GM18499 (cell line): Measurements from ENCODE around the gene MICAL2.

Source experiments
- ATAC-seq: cut with Tn5 transposase; IDR thresholded peaks from one replicate; pipeline ENCODE4 v1.9.1; 2021; ENCODE audit warnings: moderate number of reproducible peaks; ENCODE audit not compliant: insufficient read depth, unreplicated experiment

The MICAL2 gene

DNA sequence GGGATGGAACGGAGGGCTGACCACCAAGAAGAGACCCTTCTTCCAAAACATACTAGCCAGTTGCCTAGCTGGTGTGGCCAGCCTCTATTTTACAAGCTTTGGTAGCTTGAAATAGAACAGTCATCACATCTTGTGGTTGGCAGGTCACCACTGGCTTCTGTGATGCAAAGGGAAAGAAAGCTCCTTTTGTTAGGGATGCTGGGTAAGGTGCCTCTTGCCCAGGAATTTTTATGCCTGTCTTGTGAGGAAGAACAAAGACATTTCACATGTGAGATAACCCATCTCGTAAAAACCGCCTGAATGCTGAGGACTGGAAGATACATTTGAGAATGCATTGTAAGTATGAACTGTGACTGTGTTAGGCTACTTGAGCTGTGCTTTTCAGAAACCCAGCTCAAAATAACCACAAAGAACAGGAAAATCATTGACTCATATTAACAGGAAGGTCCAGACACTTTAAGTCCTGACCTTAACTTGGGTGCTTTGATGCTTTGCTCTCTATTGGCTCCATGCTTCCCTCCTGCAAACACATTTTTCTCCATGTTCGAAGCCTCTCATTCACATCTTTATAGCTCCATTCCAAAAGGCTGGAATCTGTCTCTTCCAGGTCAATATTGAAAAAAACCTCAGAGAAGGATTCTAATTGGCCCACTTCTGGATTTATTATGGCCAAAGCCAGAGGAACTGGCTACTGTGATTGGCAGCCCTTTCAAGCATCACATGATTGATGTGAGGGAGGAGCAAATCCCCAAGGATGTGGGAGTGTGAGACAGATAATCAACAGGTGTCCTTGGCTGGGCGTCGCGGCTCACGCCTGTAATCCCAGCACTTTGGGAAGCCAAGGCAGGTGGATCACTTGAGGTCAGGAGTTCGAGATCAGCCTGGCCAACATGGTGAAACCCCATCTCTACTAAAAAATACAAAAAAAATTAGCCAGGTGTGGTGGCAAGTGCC is 53.9 kb downstream of the MICAL2 start:
- no peak for ATAC-seq

DNA sequence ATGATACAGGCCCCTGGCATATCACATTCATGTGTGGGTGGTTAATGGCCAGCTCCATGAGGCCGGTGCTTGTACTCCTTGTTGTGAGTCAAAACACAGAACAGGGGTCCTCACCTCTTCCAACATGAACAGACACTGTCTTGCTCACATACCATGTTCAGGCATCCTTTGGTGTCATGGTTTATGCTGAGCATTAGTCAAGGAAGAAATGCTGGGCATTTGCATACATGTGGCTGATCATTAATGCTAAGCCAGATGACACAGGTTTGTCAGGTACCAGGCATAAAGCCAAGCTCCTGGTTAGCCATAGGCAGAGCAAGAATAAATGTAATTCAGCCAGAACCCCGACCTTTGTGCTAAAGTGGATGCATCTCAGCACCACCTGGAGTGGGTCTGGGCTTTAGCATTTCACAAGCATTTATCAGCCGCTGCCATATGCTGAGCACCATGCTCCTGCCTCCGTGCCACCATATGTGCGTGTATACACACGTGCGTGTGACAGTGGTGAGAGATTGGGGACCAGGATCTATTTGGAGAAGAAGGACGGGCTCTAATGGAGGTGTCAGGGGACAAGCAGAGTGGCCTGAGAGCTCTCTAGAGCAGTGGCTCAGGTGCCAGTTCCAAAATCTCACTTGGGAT is 55.0 kb downstream of the MICAL2 start:
- ATAC-seq, result no peak

DNA sequence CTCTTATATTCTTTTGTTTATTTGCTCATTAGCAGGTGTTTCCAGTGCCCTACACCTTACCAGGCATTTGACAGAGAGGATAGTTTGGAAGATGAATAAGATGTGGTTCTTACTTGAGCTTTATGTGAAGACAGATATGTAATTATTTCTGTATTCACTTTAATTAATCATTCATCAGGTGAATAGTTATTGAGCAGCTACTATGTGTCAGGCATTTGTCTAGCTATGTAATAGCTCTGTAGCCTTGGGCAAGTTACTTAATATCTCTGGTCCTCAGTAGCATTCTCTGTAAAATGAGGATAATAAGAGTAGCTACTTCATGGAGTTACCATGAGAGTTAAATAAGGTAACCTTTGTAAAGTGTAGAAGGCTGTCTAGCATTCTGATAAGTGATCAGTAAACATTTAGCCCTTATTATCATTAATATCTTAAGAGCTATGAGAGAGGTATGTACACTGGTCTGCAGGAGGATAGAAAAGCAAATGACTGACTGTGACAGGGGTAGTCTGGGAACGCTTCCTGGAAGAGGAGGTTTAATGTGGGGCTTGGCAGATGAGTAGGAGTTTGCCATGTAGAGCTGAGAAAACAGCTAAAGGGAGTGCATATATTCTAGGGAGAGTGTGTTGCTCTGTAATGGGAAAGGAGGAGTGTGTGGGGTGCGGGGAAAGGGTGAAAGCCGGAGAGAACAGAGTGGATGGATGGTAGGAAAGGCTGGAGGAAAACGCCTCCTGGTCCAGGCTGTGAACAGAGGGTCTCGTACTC is 56.1 kb downstream of the MICAL2 start:
- no peak for ATAC-seq

DNA sequence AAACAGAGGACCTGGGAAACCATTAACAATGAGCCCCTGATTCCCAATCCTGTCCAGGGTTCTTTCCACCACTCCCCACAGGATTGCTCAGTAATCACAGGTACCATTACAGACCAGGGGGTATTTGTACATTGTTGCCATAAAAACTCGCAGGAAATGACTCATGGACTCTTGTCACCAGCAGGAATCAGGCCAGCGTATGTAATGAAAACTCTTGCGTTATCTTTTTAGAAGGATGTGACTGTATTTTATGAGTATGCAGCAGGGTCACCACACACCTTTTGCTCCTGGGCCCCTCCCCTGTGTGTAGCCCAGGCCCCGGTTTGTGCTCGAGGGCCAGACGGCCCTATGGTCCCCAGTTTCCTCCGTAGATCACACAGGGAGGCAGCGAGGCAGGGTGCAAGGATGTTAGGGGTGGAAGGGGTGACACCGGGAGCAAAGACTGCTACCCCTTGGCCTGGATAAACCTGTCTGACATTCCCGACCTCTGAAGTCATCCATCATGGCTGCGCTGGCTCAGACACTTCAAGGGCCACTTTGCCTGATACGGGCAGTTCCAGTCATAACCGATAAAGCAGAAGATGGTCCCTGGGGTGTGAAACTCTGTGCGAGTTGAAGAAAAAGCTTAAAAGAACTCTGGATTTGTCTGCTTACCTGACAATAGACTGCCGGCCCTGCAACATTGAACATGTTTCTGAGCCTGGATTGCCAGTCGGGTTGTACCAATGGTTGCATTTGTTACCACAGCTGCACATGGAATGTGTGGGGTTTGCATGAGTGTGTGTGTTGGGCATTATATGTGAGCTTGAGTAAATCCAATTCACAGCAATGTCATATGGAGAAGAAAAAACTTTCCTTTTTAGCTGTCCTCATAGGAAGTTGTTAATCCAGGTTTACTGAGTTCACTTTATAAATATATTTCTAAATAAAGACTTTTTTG is 56.9 kb downstream of the MICAL2 start:
- no peak for ATAC-seq

DNA sequence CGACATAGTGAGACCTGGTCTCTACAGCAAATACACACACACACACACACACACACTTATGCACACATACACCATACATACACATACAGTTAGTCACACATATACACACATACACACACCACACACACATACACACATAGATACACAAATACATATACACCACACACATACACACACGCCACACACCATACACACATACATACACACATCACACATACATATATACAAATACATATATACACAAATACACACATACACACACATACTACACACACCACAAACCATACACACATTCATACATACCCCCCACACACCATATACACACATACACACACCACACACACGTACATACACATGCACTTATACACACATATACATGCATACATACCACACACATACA is 57.7 kb downstream of the MICAL2 start:
- no peak for ATAC-seq

DNA sequence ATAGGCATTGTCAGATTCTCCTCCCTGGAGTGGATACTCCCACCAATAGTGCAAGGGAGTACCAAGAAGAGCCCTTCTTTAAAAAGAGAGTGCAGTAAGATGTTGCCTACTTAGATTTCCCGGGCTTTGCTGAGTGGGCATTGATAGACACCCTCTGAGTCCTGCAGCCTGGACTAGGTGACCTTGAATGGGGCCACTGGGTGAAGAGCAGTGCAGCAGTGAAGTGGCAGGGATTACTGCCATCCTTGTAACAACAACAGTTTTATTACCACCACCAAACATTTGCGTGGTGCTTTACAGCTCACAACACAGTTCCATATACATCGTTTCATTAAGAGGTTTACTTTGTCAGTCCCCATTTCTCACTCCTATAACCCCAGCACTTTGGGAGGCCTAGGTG is 59.4 kb downstream of the MICAL2 start:
- no peak for ATAC-seq

DNA sequence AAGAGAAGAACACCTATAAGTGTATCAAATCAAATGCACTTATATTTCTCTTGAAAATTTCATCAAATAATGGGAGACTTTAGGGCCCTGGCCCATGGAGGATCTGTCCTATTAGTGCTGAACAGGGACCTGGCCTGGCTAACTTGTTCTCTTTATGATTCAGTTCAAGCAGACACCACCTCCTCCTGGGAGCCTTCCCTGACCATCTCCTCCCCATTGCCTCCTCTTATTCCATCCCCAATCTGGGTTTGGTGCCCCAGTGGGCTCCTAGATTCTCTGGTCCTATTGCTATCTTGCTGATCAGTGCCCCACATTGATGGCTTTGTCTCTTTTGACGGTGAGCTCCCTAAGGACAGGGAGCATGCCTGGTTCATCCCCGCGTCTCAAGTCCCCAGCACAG is 60.1 kb downstream of the MICAL2 start:
- no peak for ATAC-seq

DNA sequence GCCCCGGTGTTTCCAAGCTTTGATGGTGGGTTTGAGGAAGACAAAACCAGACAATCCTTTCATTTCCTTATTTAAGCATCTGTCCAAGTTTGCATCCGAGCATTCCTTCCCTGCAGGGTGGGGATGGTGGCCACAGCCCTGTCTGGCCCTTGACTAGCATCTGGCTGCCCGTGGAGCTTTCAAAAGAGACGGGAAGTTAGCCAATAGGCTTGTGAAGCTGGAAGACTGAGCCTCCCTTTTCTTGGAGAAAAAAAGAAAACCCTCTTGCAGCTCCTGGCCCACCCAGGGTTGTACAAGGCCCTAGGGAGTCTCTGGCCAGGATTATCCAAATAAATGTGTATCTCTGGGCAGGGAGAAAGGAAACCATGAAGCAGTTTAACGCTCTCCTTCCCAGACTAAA is 60.6 kb downstream of the MICAL2 start:
- no peak for ATAC-seq

DNA sequence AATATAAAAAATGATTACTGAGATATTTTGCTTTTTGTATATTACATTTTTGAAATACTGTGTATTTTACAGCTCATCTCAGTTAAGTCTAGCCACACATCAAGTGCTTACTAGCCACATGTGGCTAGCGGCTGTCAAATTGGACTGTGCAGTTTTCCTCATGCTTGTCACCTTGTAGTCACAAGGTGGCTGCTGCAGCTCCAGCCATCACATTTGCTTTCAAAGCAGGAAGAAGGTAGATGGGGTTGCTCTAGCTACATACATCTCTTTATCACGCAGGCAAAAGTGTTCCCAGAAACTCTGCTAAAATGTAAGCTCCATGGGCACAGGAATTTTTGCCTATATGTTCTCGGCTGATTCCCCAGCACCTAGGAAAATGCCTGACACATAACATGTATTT is 61.5 kb downstream of the MICAL2 start:
- no peak for ATAC-seq

DNA sequence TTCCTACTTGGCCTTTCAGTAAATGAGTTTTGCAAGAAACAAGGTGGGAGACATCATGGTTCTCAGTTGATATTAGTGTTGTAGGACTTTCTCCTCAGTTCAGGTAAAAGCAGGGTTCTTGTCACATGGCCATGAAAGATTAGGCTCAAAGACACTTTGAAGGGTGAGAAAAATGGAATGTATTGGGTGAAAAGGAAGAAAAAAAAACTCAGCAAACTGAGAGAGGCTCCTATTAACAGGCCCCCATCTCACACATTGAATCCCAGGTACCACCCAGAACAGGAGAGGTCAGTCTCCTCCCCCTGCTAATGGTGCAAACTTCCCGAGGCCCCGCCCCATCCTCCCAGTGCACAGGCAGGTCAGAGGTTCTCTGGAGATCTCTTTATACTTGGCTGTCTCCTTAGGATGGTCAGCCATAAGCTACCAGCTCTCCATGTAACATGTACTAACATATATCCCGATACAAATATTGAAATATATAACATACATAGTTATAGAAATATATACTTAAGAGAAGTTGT is 62.2 kb downstream of the MICAL2 start:
- no peak for ATAC-seq

DNA sequence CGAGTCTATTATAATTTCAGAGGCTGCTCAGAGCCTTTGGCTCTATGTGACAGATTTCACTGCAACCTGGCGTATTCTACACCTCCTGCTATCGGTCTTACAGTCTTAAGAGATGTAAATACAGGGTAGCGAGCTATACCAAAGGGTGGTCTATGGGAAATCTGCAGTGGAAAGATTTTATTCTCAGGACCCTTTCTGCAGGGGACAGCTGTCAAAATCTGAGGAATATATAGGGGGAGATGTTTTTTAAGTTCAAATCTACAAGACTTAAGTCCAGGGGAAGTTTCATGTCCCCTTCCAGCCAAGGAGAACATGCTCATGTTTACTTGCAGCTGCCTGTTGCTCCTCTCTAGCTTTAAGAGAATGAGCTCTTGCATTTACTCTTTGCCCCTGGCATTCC is 62.7 kb downstream of the MICAL2 start:
- no peak for ATAC-seq

DNA sequence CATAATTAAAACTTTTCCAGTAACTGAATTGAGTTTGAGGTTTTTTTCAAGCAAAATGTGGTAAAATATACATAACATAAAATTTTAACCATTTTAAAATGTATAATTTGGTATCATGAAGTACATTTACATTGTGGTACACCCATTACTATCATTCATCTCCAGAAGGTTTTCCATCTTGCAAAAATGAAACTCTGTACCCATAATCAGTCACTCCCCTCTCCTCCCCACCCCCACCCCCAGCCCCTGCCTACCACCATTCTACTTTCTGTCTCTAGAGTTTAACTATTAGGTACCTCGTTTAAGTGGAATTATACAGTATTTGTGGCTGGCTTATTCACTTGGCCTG is 63.7 kb downstream of the MICAL2 start:
- no peak for ATAC-seq

DNA sequence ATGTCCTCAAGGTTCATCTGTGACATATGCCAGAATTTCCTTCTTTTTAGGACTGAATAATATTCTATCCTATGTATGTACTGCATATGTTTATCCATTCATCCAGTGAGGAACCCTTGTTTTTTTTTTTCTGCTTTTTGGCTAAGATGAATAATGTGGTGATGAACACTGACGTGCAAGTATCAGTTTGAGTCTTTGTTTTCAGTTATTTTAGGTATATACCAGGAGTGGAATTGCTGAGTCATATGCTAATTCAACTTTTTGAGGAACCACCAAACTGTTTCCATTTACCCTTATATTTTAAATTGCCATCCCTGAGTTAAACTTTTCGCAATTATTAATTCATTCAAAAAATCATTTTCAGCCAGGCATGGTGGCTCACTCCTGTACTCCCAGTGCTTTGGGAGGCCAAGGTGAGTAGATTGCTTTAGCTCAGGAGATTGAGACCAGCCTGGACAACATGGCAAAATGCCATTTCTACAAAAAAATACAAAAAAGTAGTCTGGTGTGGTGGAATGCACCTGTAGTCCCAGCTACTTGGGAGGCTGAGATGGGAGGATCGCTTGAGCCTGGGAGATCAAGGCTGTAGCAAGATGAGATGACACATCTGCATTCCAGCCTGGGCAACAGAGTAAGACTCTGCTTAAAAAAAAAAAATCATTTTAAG is 64.2 kb downstream of the MICAL2 start:
- peak; percentile 77 for ATAC-seq

DNA sequence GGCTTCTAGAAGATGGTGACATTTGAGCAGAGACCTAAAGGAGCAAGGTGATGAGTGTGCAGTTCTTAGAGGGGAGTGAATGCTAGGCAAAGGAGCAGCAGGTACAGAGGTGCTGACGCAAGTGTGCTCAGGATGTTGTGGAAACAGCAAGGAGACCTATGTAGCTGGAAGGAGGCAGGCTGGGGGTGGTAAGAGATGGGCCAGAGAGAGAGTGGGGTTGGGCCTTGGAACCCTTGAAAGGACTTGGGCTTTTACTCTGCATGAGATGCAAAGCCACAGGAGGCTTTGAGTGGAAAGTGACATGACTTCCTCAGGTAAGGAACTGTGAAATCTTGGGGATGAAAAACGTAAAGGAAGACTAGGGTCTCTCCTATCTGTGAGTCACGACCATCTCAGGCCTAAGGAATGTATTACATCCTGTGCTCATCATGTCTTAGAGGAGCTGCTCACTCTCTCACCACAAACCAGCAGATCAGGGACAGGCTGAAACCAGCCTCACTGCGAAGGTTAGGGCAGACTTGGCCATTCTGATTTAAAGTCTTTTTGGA is 65.4 kb downstream of the MICAL2 start:
- ATAC-seq, result no peak

DNA sequence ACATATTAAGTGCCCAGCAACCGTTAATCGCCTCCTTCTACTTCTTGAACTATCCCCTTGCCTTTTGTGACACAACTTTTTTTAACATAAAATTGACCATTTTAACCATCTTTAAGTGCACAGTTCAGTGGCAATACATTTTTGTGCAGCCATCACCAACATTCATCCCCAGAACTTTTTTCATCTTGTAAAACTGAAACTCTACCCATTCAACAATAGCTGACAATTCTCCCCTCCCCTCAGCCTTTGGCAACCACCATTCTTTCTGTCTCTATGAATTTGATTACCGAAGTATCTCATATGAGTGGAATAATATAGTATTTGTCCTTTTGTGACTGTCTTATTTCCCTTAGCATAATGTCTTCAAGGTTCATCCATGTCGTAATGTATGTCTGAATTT is 66.0 kb downstream of the MICAL2 start:
- ATAC-seq, result no peak

DNA sequence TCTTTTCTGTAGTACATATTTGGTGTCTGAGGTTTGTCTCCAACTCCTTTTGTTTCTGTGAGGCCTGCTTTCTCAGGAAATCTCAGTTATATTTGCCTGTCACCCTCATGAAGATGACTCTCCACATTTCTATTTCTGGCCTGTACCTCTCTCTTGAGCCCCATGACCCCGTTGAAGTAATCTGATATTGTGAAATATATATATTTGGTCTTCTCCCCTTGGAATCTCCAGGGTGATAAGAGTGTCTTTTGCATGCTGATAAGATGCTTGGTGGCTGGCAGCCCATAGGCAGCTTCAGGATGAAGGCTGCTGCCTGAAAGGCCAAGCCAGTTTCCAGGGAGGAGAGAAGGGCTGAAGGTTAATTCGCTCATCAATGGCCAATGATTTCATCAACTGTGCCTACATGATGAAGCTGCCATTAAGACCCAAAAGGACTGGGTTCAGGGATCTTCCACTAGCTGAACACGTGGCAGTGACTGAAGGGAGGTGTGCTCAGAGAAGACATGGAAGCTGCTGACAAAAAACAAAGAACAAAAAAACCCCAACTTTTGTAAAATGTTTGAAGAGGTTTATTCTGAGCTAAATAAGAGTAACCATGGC is 67.4 kb downstream of the MICAL2 start:
- ATAC-seq, result no peak

DNA sequence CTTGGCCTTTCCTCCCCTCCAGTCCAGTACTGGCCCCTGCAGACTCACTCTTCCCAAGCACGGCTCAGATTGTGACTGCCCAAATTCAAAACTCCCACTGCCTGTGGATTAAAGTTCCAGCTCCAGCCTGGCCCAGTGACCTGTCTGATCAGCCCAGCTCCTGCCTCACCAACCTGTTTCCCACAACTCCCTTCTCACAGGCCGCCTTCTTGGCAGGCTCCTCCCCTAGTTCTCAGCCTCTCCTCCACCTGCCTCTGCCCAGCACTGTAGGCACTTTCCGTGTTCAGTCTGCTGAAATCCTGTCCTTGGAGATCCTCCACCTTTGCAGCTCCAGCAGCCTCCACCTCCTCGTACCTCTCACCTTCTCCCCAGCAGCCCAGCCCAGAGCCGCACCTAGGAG is 68.6 kb downstream of the MICAL2 start:
- no peak for ATAC-seq

DNA sequence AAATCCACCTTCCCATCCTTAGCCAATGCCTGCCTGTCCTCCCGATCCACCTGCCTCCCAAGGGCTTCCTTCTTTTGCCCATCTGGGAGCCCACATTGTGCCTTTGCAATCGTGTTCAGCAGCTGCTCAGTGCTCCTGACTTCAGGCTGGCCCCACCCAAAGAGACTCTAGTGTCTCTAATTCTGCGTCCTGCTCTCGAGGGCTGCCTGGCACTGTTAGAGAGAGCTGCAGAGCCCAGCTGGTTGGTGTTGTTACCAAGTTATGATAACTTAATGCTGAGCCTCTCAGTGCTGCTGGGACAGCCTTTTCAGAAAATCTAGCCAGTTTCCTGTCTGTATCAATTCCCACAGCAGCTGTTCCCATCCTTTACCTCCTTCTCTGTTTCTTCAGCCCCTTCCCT is 69.1 kb downstream of the MICAL2 start:
- ATAC-seq, result no peak
